Activated CD4-positive, alpha-beta memory T cell treated with anti-CD3 and anti-CD28 coated beads for 36 hours (primary cell): ENCODE data around the gene KCNQ2. TPM values are rescaled to one million over a fixed set of nuclear protein-coding genes. Genes with fewer than 3 reads are reported as not detected.

ENCODE experiments used
- CTCF ChIA-PET: fragments of 350-600 bp; sonication (Branson Sonifier 250); formaldehyde crosslinking; loops from one replicate; lab custom pipeline; 2021; ENCODE audit warnings: antibody characterized with exemption, inconsistent platforms; lab: Charles Lee
- POLR2A ChIA-PET: fragments of 350-600 bp; sonication (Branson Sonifier 250); formaldehyde crosslinking; loops from one replicate; lab custom pipeline; 2021; ENCODE audit warnings: antibody characterized with exemption; lab: Charles Lee
- DNase-seq: peaks from one replicate; pipeline ENCODE4 v3.0.0-alpha.2; 2020
- H3K27ac Mint-ChIP-seq: one replicate; pipeline ENCODE4 v1.8.0; 2021; ENCODE audit warnings: mixed read lengths
- H3K27me3 Mint-ChIP-seq: one replicate; pipeline ENCODE4 v1.8.0; 2021; ENCODE audit warnings: mixed read lengths
- H3K36me3 Mint-ChIP-seq: one replicate; pipeline ENCODE4 v1.8.0; 2021; ENCODE audit warnings: mixed read lengths
- H3K4me1 Mint-ChIP-seq: one replicate; pipeline ENCODE4 v1.8.0; 2021; ENCODE audit warnings: low read depth, mixed read lengths
- H3K4me3 Mint-ChIP-seq: one replicate; pipeline ENCODE4 v1.8.0; 2021; ENCODE audit warnings: mild to moderate bottlenecking, mixed read lengths
- H3K9me3 Mint-ChIP-seq: one replicate; pipeline ENCODE4 v1.8.0; 2021; ENCODE audit warnings: mixed read lengths
- intact Hi-C: fragments of 100-400 bp; cut with micrococcal nuclease; formaldehyde crosslinking; loops from one replicate; pipeline ENCODE4 v1.15.1; 2023
- total RNA-seq, 2 experiments: library from RNA; stranded (reverse); gene quantifications; one replicate each; pipeline ENCODE4 v1.2.3, GENCODE V29; 2021

The KCNQ2 gene
- total RNA-seq, 2 experiments from 2014 or later = not detected

- no peak overlapping the region for H3K4me3 Mint-ChIP-seq
- H3K9me3 Mint-ChIP-seq = no peaks in the 10 kb centered on the region
- H3K4me1 Mint-ChIP-seq = peaks cover 4% of the 10 kb centered on the region
- no peak overlapping the region for H3K27ac Mint-ChIP-seq
- DNase-seq = no peak
- POLR2A ChIA-PET = no interaction called here
- intact Hi-C loops = no loop called here
- CTCF ChIA-PET = no interaction called here
- no peaks in the 10 kb centered on the region for H3K36me3 Mint-ChIP-seq
- peaks cover 3% of the 10 kb centered on the region for H3K27me3 Mint-ChIP-seq
Measured at GRCh38 chr20:63412889-63413288, 59.6 kb downstream of the KCNQ2 start.

GRCh38 chr20:63411898-63412631 is 60.4 kb downstream of the KCNQ2 start:
- Mint-ChIP-seq H3K4me1 (peaks cover 4% of the 10 kb centered on the region), H3K4me3 (no peak overlapping the region), H3K36me3 (no peaks in the 10 kb centered on the region), H3K9me3 (no peaks in the 10 kb centered on the region), H3K27ac (no peak overlapping the region), H3K27me3 (peaks cover 3% of the 10 kb centered on the region)
- ChIA-PET CTCF (no interaction called here), POLR2A (no interaction called here)
- no peak for DNase-seq
- intact Hi-C loops = no loop called here

DNA sequence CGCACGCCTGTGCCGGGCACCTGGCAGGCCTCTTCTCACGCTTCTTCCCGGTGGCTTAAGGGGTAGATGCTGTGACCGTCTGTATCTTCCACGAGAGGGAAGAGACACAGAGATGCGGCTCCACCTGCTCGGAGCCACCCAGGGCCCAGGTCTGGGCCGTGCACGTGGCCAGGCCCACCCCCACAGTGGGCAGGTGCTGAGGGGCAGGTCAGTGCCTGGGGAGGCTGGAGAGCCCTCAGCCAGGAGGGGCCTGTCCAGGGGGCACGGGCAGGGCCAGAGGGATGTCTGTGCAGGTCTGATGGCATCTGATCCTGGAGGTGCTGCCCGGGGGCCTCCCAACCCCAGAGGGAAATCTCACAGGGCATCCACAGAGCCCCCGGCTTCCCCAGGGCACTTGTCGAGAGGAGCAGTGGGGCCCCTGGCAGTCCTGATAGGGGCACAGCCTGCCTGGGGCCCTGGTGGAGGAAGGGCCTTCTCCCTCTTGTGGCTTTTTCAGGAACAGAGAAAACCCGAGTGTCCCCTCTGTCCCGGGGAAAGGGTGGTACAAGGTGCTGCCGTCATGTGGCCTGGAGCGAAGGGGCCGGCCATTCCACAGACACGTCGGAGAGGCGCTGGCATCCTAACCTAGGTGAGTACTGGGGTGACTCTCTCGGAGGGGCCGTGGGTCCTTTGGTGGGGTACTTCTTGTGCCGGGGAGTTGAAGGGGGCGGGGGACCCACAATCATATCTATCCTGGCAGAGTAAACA is 61.1 kb downstream of the KCNQ2 start:
- no peak for DNase-seq
- intact Hi-C loops = no loop called here
- ChIA-PET POLR2A (no interaction called here), CTCF (no interaction called here)
- peaks cover 3% of the 10 kb centered on the region for H3K27me3 Mint-ChIP-seq
- no peak overlapping the region for H3K4me3 Mint-ChIP-seq
- peaks cover 4% of the 10 kb centered on the region for H3K4me1 Mint-ChIP-seq
- H3K36me3 Mint-ChIP-seq = no peaks in the 10 kb centered on the region
- H3K9me3 Mint-ChIP-seq = no peaks in the 10 kb centered on the region
- H3K27ac Mint-ChIP-seq = no peak overlapping the region

DNA sequence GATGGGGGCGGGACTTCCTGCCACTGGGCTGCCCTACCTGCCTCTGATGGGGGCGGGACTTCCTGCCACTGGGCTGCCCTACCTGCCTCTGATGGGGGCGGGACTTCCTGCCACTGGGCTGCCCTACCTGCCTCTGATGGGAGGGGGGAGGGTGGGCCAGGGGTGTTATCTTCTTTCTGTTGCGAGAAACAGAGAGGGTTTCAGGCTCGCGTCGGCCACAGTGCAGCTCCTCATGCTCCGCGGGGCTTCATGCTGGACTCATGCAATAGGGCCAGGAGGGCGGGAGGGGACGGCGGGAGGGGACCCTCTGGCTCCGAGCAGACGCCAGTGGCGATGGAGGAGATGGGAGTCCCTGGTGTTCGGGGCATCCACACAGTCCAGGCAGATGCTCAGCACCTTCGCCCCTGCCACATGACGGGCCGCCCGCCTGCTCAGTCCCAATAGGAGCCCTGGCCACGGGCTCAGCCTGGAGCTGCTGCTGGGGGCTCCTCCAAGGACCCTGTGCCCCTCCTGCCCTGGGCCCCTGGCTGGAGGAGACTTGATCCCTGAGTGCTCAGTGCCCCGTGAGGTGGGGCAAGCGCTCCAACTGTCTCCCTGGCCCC is 62.5 kb downstream of the KCNQ2 start:
- no peak overlapping the region for H3K27ac Mint-ChIP-seq
- H3K4me3 Mint-ChIP-seq = no peak overlapping the region
- intact Hi-C loops = no loop called here
- peaks cover 3% of the 10 kb centered on the region for H3K27me3 Mint-ChIP-seq
- DNase-seq = no peak
- peaks cover 4% of the 10 kb centered on the region for H3K4me1 Mint-ChIP-seq
- no peaks in the 10 kb centered on the region for H3K9me3 Mint-ChIP-seq
- ChIA-PET POLR2A (no interaction called here), CTCF (no interaction called here)
- no peaks in the 10 kb centered on the region for H3K36me3 Mint-ChIP-seq

GRCh38 chr20:63409066-63409833 is 63.2 kb downstream of the KCNQ2 start:
- POLR2A ChIA-PET = no interaction called here
- CTCF ChIA-PET = no interaction called here
- Mint-ChIP-seq H3K4me1 (peaks cover 4% of the 10 kb centered on the region), H3K4me3 (no peak overlapping the region), H3K27me3 (peaks cover 3% of the 10 kb centered on the region), H3K36me3 (no peaks in the 10 kb centered on the region), H3K27ac (no peak overlapping the region), H3K9me3 (no peaks in the 10 kb centered on the region)
- intact Hi-C loops = no loop called here
- DNase-seq = no peak

DNA sequence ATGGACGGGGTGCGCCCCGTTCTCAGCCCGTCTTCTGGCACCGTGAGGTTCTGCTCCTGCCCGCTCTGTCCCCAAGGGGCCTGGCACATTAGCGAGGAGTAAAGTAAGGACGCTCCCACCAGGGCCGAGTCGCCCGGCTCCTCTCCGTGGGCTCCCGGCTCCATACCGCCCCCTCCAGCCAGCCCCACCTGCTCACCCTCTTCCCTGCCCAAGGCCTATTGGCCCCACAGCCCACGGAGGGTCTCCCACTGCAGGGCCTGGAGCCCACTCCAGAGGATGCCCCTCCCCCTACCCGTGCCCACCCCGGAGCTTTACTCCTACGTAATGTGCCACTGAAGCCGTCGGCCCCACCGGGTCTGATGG is 63.8 kb downstream of the KCNQ2 start:
- Mint-ChIP-seq H3K27ac (no peak overlapping the region), H3K36me3 (no peaks in the 10 kb centered on the region), H3K4me1 (peaks cover 4% of the 10 kb centered on the region), H3K4me3 (no peak overlapping the region), H3K9me3 (no peaks in the 10 kb centered on the region), H3K27me3 (peaks cover 3% of the 10 kb centered on the region)
- no peak for DNase-seq
- ChIA-PET CTCF (no interaction called here), POLR2A (no interaction called here)
- intact Hi-C loops = no loop called here

- Mint-ChIP-seq H3K9me3 (no peaks in the 10 kb centered on the region), H3K36me3 (no peaks in the 10 kb centered on the region), H3K4me3 (no peak overlapping the region), H3K4me1 (peaks cover 4% of the 10 kb centered on the region), H3K27me3 (peaks cover 3% of the 10 kb centered on the region), H3K27ac (no peak overlapping the region)
- intact Hi-C loops = no loop called here
- POLR2A ChIA-PET = no interaction called here
- no peak for DNase-seq
- CTCF ChIA-PET = no interaction called here
Measured at GRCh38 chr20:63407928-63408683, 64.3 kb downstream of the KCNQ2 start.

- CTCF ChIA-PET = no interaction called here
- no peak for DNase-seq
- H3K27me3 Mint-ChIP-seq = peaks cover 4% of the 10 kb centered on the region
- POLR2A ChIA-PET = no interaction called here
- H3K4me1 Mint-ChIP-seq = peaks cover 4% of the 10 kb centered on the region
- no peaks in the 10 kb centered on the region for H3K36me3 Mint-ChIP-seq
- intact Hi-C loops = no loop called here
- H3K27ac Mint-ChIP-seq = no peak overlapping the region
- H3K4me3 Mint-ChIP-seq = no peak overlapping the region
- no peaks in the 10 kb centered on the region for H3K9me3 Mint-ChIP-seq
Measured at GRCh38 chr20:63406617-63407245, 65.7 kb downstream of the KCNQ2 start.

DNA sequence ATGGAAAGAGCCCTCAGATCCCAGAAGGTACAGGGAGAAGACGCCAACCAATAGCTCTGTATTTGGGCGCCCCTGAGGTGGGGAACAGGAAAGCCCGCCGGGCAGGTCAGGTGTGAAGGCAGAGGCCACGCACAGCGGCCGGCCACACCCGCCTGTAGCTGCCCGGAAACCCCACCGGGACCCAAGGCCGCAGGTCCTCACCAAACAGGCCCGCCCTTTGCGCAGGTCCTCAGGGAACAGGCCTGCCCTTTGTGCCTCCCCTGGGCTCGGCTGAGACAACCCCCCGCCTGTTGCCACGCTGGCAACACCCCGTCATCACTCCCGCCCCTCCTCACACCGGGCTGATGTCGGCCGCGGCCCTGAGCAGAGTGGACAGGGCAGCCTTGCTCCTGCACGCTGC is 66.4 kb downstream of the KCNQ2 start:
- no peak overlapping the region for H3K4me3 Mint-ChIP-seq
- ChIA-PET CTCF (no interaction called here), POLR2A (no interaction called here)
- peaks cover 5% of the 10 kb centered on the region for H3K27me3 Mint-ChIP-seq
- peaks cover 4% of the 10 kb centered on the region for H3K4me1 Mint-ChIP-seq
- intact Hi-C loops = no loop called here
- no peak overlapping the region for H3K27ac Mint-ChIP-seq
- no peaks in the 10 kb centered on the region for H3K36me3 Mint-ChIP-seq
- no peaks in the 10 kb centered on the region for H3K9me3 Mint-ChIP-seq
- DNase-seq = no peak

DNA sequence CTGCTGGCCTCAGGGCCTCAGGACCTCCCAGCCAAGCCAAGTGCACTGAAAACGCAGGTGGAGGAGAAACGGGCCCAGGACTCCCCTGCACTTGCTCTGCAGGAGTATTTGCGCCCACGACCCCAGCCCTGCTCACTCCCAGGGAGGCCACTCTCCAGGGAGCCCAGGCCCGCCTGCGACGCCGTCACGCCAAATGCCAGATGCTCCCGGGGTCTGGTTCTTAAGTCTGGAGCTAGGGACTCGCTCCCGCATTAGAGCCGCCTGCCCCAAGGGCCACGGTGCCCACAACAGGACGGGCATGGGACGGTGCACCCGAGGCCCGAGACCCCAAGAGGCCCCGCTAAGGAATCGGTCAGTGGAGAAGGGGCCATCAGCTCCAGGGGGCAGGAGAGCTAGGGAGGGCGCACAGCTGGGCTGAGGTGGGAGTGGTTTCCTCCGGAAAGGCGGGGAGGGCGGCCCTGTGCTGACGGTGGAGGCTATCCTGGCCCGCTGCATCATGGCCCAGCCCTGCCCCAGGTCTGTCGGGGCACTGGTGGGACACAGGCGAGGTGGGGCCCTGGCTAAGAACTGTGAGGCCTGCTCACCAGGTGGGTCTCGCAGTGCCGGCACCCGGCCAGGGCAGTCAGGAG is 67.2 kb downstream of the KCNQ2 start:
- DNase-seq = no peak
- Mint-ChIP-seq H3K36me3 (no peaks in the 10 kb centered on the region), H3K27ac (no peak overlapping the region), H3K9me3 (no peaks in the 10 kb centered on the region), H3K27me3 (peaks cover 6% of the 10 kb centered on the region), H3K4me1 (peaks cover 4% of the 10 kb centered on the region), H3K4me3 (no peak overlapping the region)
- ChIA-PET CTCF (no interaction called here), POLR2A (no interaction called here)
- intact Hi-C loops = no loop called here
